Endodermal cell (in vitro differentiated cells): ENCODE measurements around the gene TGFBR3. TPM values are rescaled to one million over a fixed set of nuclear protein-coding genes. Genes with fewer than 3 reads are reported as not detected.

Source experiments
- DNase-seq: peaks from one replicate; pipeline ENCODE4 v3.0.0-alpha.2; 2017
- H3K27ac ChIP-seq: 2 replicates; pipeline ENCODE4 v1.5.1; 2013; ENCODE audit warnings: mild to moderate bottlenecking, low read depth, low read length, moderate library complexity
- H3K27me3 ChIP-seq: 2 replicates; pipeline ENCODE4 v1.6.1; 2013; ENCODE audit warnings: mild to moderate bottlenecking, low read length, moderate library complexity; ENCODE audit not compliant: insufficient read depth, control insufficient read depth, poor library complexity, severe bottlenecking
- H3K36me3 ChIP-seq: 2 replicates; pipeline ENCODE4 v1.7.0; 2013; ENCODE audit warnings: mild to moderate bottlenecking, low read length, moderate library complexity; ENCODE audit not compliant: control insufficient read depth, insufficient read depth
- H3K4me1 ChIP-seq: one replicate; pipeline ENCODE4 v1.7.0; 2013; ENCODE audit warnings: low read length; ENCODE audit not compliant: control insufficient read depth, insufficient read depth
- H3K4me3 ChIP-seq: 2 replicates; pipeline ENCODE4 v1.5.1; 2013; ENCODE audit warnings: mild to moderate bottlenecking, low read length, moderate library complexity
- H3K9ac ChIP-seq: 2 replicates; pipeline ENCODE4 v1.6.1; 2013; ENCODE audit warnings: mild to moderate bottlenecking, low read length, moderate library complexity; ENCODE audit not compliant: poor library complexity, severe bottlenecking; ENCODE audit errors: extremely low read depth
- H3K9me3 ChIP-seq: 2 replicates; pipeline ENCODE4 v1.6.1; 2013; ENCODE audit warnings: mild to moderate bottlenecking, low read length, moderate library complexity; ENCODE audit not compliant: control insufficient read depth
- H3K27ac Mint-ChIP-seq: 2 replicates; pipeline ENCODE4 v1.8.0; 2020; ENCODE audit warnings: mixed read lengths
- H3K27me3 Mint-ChIP-seq: 2 replicates; pipeline ENCODE4 v1.8.0; 2021; ENCODE audit warnings: mild to moderate bottlenecking, mixed read lengths; ENCODE audit not compliant: insufficient read depth
- H3K36me3 Mint-ChIP-seq: 2 replicates; pipeline ENCODE4 v1.8.0; 2020; ENCODE audit warnings: low read depth, mixed read lengths
- H3K4me1 Mint-ChIP-seq: 2 replicates; pipeline ENCODE4 v1.8.0; 2020; ENCODE audit warnings: mixed read lengths
- H3K4me3 Mint-ChIP-seq: 2 replicates; pipeline ENCODE4 v1.8.0; 2020; ENCODE audit warnings: mild to moderate bottlenecking, moderate library complexity, mixed read lengths
- H3K9me3 Mint-ChIP-seq: 2 replicates; pipeline ENCODE4 v1.8.0; 2020; ENCODE audit warnings: mild to moderate bottlenecking, mixed read lengths
- CTCF ChIP-seq: fragments of 200-600 bp; sonication (generic); conservative IDR thresholded peaks from 2 replicates; pipeline ENCODE4 v1.5.0; 2021; ENCODE audit warnings: antibody characterized with exemption, mild to moderate bottlenecking
- WGBS, 2 experiments: methylation state at CpG; one replicate each; pipeline versions ENCODE4 v1.1.5 to v1.1.7; 2013; ENCODE audit warnings: missing lambda C conversion rate in 2 of 2, mixed read lengths in 1 of 2; ENCODE audit not compliant: insufficient coverage in 1 of 2, insufficient read length in 1 of 2; 5-methylcytosine and 5-hydroxymethylcytosine counted together
- total RNA-seq, 2 donors: library from RNA; stranded (reverse); fragmentation: NEBNext Ultra II Directional in 1 of 2; extraction: Animal tissue kit (Norgen Biotek cat#: 25700) in 1 of 2; gene quantifications; 2 replicates in 1 of 2; 3 replicates in 1 of 2; pipeline ENCODE4 v1.2.1, GENCODE V29; 2021

TGFBR3 gene
- total RNA-seq, 2 donors from 2014 or later: 8.1 to 8.5 TPM

- no peak for DNase-seq
- Mint-ChIP-seq H3K36me3 (no peaks in the 10 kb centered on the region), H3K27ac (no peak overlapping the region), H3K9me3 (no peaks in the 10 kb centered on the region), H3K4me3 (no peak overlapping the region), H3K27me3 (no peaks in the 10 kb centered on the region), H3K4me1 (peaks cover 20% of the 10 kb centered on the region)
- Histone ChIP-seq H3K9ac (no peak overlapping the region), H3K27ac (no peak overlapping the region), H3K4me1 (no peaks in the 10 kb centered on the region), H3K27me3 (no peaks in the 10 kb centered on the region), H3K36me3 (no peaks in the 10 kb centered on the region), H3K4me3 (no peak overlapping the region), H3K9me3 (no peaks in the 10 kb centered on the region)
- TF ChIP-seq CTCF: no peak
- WGBS, 2 experiments: 90 to 92% methylated on average over 3 to 5 of the region's 5 CpGs
Observed at GRCh38 chr1:91826649-91827048, 59.3 kb downstream of the TGFBR3 start.

- Histone ChIP-seq H3K27me3 (no peaks in the 10 kb centered on the region), H3K4me1 (no peaks in the 10 kb centered on the region), H3K9me3 (no peaks in the 10 kb centered on the region), H3K9ac (no peak overlapping the region), H3K27ac (no peak overlapping the region), H3K36me3 (no peaks in the 10 kb centered on the region), H3K4me3 (no peak overlapping the region)
- Mint-ChIP-seq H3K36me3 (no peaks in the 10 kb centered on the region), H3K27me3 (no peaks in the 10 kb centered on the region), H3K4me3 (no peak overlapping the region), H3K4me1 (peaks cover 20% of the 10 kb centered on the region), H3K9me3 (no peaks in the 10 kb centered on the region), H3K27ac (no peak overlapping the region)
- 92 to 100% methylated on average over 4 to 6 of the region's 6 CpGs for WGBS, 2 experiments
- DNase-seq: no peak
- TF ChIP-seq CTCF: no peak
Observed at GRCh38 chr1:91826248-91826647, 59.7 kb downstream of the TGFBR3 start.

- Mint-ChIP-seq H3K27me3 (no peaks in the 10 kb centered on the region), H3K36me3 (no peaks in the 10 kb centered on the region), H3K27ac (no peak overlapping the region), H3K9me3 (no peaks in the 10 kb centered on the region), H3K4me1 (peaks cover 7% of the 10 kb centered on the region), H3K4me3 (no peak overlapping the region)
- no peak overlapping the region for H3K27ac ChIP-seq
- no peak for TF ChIP-seq CTCF
- no peaks in the 10 kb centered on the region for H3K36me3 ChIP-seq
- WGBS, 2 experiments: 91 to 94% methylated on average over 3 to 6 of the region's 6 CpGs
- no peaks in the 10 kb centered on the region for H3K4me1 ChIP-seq
- no peak overlapping the region for H3K9ac ChIP-seq
- H3K27me3 ChIP-seq: no peaks in the 10 kb centered on the region
- no peak for DNase-seq
- no peaks in the 10 kb centered on the region for H3K9me3 ChIP-seq
- no peak overlapping the region for H3K4me3 ChIP-seq
Observed at GRCh38 chr1:91821126-91821868, 64.7 kb downstream of the TGFBR3 start.
